HEK293 (cell line): ENCODE results near the gene WNT8B.

Experiments
- CTCF ChIP-seq: fragments of 450-650 bp; formaldehyde crosslinking; IDR thresholded peaks from 2 replicates; pipeline ENCODE4 v1.5.1; 2016; ENCODE audit warnings: missing biosample characterization, missing genetic modification characterization
- REST ChIP-seq: fragments of 450-650 bp; formaldehyde crosslinking; IDR thresholded peaks from 2 replicates; pipeline ENCODE4 v1.5.1; 2016; ENCODE audit warnings: missing biosample characterization, missing genetic modification characterization
- TCF7L2 ChIP-seq: IDR thresholded peaks from 2 replicates; pipeline ENCODE4 v1.6.1; 2011; ENCODE audit warnings: low read depth, mild to moderate bottlenecking, inconsistent platforms, low read length, moderate library complexity, borderline replicate concordance
- ZNF146 ChIP-seq: fragments of 450-650 bp; formaldehyde crosslinking; IDR thresholded peaks from 2 replicates; pipeline ENCODE4 v1.5.1; 2016; ENCODE audit warnings: missing biosample characterization, missing genetic modification characterization
- ZNF223 ChIP-seq: fragments of 450-650 bp; formaldehyde crosslinking; IDR thresholded peaks from 2 replicates; pipeline ENCODE4 v1.5.1; 2016; ENCODE audit warnings: missing biosample characterization, missing genetic modification characterization
- ZNF24 ChIP-seq: fragments of 450-650 bp; formaldehyde crosslinking; IDR thresholded peaks from 2 replicates; pipeline ENCODE4 v1.5.1; 2016; ENCODE audit warnings: missing biosample characterization, missing genetic modification characterization
- ZNF398 ChIP-seq: fragments of 450-650 bp; formaldehyde crosslinking; IDR thresholded peaks from 2 replicates; pipeline ENCODE4 v1.5.1; 2017; ENCODE audit warnings: missing biosample characterization, missing genetic modification characterization
- ZNF514 ChIP-seq: fragments of 450-650 bp; formaldehyde crosslinking; IDR thresholded peaks from 2 replicates; pipeline ENCODE4 v1.5.1; 2016; ENCODE audit warnings: missing biosample characterization, missing genetic modification characterization
- ZNF560 ChIP-seq: fragments of 450-650 bp; formaldehyde crosslinking; IDR thresholded peaks from 2 replicates; pipeline ENCODE4 v1.5.1; 2017; ENCODE audit warnings: missing biosample characterization, missing genetic modification characterization, borderline replicate concordance
- ZNF561 ChIP-seq: fragments of 450-650 bp; IDR thresholded peaks from 2 replicates; pipeline ENCODE4 v1.5.1; 2018; ENCODE audit warnings: missing biosample characterization, missing genetic modification characterization, borderline replicate concordance

DNA sequence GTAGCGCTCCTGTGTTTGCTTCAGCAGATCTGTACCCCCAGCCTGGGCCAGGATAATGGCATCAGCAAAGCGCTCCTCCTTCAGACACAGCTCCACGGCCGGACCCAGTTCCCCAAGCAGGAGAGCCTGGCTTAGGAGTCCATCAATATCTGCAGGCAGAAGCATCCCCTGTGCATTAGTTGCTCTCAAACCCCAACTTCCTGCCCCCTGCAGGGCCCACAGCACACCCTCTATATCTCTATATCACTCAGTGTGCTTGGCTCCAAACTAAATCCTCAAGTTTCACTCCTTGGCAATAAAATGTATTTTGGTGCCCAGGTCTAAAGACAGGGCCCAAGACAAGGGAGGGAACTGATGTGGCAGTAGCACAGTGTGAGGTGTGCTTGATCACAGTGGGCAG lies 35.2 kb downstream of the WNT8B start:
- no peak for TF ChIP-seq ZNF398 (tag by site-specific recombination)
- TF ChIP-seq CTCF = no peak
- no peak for TF ChIP-seq ZNF223 (tag by site-specific recombination)
- no peak for TF ChIP-seq ZNF146 (tag by site-specific recombination)
- TF ChIP-seq ZNF561 (tag by site-specific recombination) = no peak
- no peak for TF ChIP-seq ZNF514
- TF ChIP-seq TCF7L2 = no peak
- TF ChIP-seq ZNF24 (tag by site-specific recombination) = no peak
- TF ChIP-seq ZNF560 = no peak
- no peak for TF ChIP-seq REST
